KMS-11 (cell line): Measurements from ENCODE around the gene EIF5.

Source experiments
- H2AFZ ChIP-seq: fragments of 200-600 bp; sonication (generic); 2 replicates; pipeline ENCODE4 v1.6.1; 2016; ENCODE audit warnings: antibody characterized with exemption, mixed run types, low read depth
- H3K27ac ChIP-seq: fragments of 200-600 bp; sonication (generic); 2 replicates; pipeline ENCODE4 v1.6.1; 2016; ENCODE audit warnings: mild to moderate bottlenecking, mixed run types
- H3K27me3 ChIP-seq: fragments of 200-600 bp; sonication (generic); 2 replicates; pipeline ENCODE4 v1.6.1; 2017; ENCODE audit warnings: mild to moderate bottlenecking, low read depth, mixed run types, moderate library complexity; ENCODE audit not compliant: insufficient read depth
- H3K36me3 ChIP-seq: fragments of 200-600 bp; sonication (generic); 2 replicates; pipeline ENCODE4 v1.6.1; 2017; ENCODE audit warnings: mild to moderate bottlenecking, mixed run types; ENCODE audit not compliant: insufficient read depth
- H3K4me1 ChIP-seq: fragments of 200-600 bp; sonication (generic); 2 replicates; pipeline ENCODE4 v1.6.1; 2016; ENCODE audit warnings: mild to moderate bottlenecking, low read depth, mixed run types; ENCODE audit not compliant: poor library complexity, severe bottlenecking
- H3K4me2 ChIP-seq: fragments of 200-600 bp; sonication (generic); 2 replicates; pipeline ENCODE4 v1.7.0; 2016; ENCODE audit warnings: mild to moderate bottlenecking, mixed run types
- H3K4me3 ChIP-seq: fragments of 200-600 bp; sonication (generic); IDR thresholded peaks from 2 replicates; pipeline ENCODE4 v1.6.1; 2017; ENCODE audit warnings: low read depth, low read length, mixed read lengths; ENCODE audit not compliant: insufficient read depth
- H3K79me2 ChIP-seq: fragments of 200-600 bp; sonication (generic); 2 replicates; pipeline ENCODE4 v1.6.1; 2016; ENCODE audit warnings: low read depth, mixed run types; ENCODE audit not compliant: insufficient read depth
- H3K9ac ChIP-seq: fragments of 200-600 bp; sonication (generic); 2 replicates; pipeline ENCODE4 v1.6.1; 2016; ENCODE audit warnings: mild to moderate bottlenecking, mixed run types
- H4K20me1 ChIP-seq: fragments of 200-600 bp; sonication (generic); 2 replicates; pipeline ENCODE4 v1.6.1; 2016; ENCODE audit warnings: mild to moderate bottlenecking, mixed run types; ENCODE audit not compliant: insufficient read depth
- TF ChIP-seq, protein P1 (sequence below): fragments of 200-600 bp; sonication (generic); conservative IDR thresholded peaks from 2 replicates; pipeline ENCODE4 v1.6.1; 2017; ENCODE audit warnings: low read depth, mild to moderate bottlenecking, antibody characterized with exemption, low read length, moderate library complexity, mixed read lengths

Gene EIF5

DNA sequence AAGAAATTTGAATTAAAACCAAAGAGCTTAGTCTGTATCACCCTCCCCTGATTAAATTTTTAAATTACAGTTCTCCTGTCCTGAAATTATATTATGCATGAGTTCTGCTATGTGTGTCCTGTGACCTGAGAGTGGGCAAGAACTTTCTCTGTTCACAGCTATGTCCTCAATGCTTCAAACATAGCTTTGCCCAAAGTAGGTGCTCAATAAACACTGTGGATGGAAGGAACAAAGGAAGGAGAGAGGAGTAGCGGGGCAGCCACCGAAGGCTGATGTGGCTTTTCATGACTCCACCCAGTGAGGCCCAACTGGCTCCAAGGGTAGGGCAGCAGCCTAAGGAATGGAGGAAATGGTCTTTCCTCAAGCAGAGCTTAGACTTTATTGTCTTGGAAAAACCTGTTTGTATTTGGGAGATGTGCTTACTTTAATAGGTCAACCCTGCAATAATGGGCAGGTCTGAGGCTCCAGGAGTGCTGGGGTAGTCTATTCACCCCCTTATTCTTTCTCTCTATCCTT, 43.5 kb downstream of the EIF5 start:
- TF ChIP-seq, protein P1, sequence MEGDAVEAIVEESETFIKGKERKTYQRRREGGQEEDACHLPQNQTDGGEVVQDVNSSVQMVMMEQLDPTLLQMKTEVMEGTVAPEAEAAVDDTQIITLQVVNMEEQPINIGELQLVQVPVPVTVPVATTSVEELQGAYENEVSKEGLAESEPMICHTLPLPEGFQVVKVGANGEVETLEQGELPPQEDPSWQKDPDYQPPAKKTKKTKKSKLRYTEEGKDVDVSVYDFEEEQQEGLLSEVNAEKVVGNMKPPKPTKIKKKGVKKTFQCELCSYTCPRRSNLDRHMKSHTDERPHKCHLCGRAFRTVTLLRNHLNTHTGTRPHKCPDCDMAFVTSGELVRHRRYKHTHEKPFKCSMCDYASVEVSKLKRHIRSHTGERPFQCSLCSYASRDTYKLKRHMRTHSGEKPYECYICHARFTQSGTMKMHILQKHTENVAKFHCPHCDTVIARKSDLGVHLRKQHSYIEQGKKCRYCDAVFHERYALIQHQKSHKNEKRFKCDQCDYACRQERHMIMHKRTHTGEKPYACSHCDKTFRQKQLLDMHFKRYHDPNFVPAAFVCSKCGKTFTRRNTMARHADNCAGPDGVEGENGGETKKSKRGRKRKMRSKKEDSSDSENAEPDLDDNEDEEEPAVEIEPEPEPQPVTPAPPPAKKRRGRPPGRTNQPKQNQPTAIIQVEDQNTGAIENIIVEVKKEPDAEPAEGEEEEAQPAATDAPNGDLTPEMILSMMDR: no peak
- Histone ChIP-seq H2AFZ (no peak overlapping the region), H3K36me3 (no peaks in the 10 kb centered on the region)

DNA sequence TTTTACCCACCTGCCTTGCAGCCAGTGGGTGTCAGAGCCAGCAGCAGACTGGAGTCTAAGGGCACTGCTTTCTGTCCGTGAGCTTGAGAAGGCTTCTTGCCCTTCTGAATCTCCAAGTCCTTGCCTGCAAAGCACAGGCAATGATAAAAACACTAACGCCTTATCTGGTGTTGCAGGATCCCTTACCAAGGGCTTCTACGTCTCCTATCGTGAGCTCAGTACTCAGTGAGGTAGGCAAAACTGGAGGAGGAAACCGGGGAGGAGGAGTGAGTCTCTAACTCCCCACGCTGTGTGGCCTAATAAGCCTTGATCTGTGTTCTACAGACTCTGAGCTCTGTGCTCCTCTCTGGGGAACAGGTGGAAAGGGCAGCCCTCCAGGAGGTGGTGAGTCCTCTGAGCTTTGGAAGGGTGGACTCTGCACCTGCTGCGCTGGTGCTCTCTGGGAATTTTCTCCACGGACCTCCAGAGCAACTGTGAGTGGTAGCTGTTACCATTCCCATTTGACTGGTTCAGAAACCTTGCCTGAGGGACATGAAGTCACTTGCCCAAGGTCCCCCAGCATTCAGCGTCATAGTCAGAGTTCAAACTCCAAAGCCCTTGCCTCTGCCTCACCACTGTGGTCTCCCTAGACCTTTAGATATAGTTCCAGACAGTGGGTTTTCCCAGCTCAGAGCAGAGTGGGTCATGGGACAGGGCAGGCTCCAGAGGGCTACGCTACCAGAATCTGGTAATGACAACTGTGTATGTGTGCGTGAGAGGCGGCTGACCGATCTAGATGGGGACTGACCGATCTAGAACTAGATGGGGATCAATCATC, 44.2 kb downstream of the EIF5 start:
- H3K79me2 ChIP-seq: no peaks in the 10 kb centered on the region
- TF ChIP-seq, protein P1: no peak
- no peaks in the 10 kb centered on the region for H4K20me1 ChIP-seq
- H3K27ac ChIP-seq: no peak overlapping the region
- H3K9ac ChIP-seq: no peak overlapping the region
- H3K4me2 ChIP-seq: no peak overlapping the region
- no peaks in the 10 kb centered on the region for H3K36me3 ChIP-seq
- H3K4me1 ChIP-seq: peaks cover 14% of the 10 kb centered on the region
- no peaks in the 10 kb centered on the region for H3K27me3 ChIP-seq
- no peak overlapping the region for H3K4me3 ChIP-seq
- no peak overlapping the region for H2AFZ ChIP-seq

More for the DNA sequence above, 43.5 kb downstream of the EIF5 start:
- Histone ChIP-seq H4K20me1 (no peaks in the 10 kb centered on the region), H3K4me3 (no peak overlapping the region), H3K4me2 (no peak overlapping the region), H3K4me1 (peaks cover 8% of the 10 kb centered on the region), H3K27ac (no peak overlapping the region), H3K9ac (no peak overlapping the region), H3K79me2 (no peaks in the 10 kb centered on the region), H3K27me3 (no peaks in the 10 kb centered on the region)

DNA sequence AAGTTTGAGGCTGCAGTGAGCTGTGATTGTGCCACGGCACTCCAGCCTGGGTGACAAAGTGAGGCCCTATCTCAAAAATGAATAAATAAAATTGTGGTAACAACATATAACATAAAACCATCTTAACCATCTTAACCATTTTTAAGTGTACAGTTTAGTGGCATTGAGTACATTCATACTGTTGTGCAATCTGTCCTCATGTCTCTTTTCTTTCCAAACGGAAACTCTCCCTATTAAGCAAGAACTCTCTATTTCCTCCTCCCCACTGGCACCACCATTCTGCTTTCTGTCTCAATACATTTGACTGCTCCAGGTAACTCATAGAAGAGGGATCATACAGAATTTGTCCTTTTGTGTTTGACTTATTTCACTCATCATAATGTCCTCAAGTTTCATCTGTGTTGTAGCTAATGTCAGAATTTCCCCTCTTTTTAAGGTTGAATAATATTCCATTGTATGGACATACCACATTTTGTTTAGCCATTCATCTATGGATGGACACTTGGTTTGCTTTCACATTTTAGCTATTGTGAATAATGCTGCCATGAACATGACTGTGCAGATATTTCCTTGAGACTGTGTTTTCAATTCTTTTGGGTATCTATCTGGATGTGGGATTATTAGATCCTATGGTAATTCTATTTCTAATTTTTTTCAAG, 46.8 kb downstream of the EIF5 start:
- Histone ChIP-seq H3K9ac (no peak overlapping the region), H3K4me2 (no peak overlapping the region)
- TF ChIP-seq, protein P1: no peak

DNA sequence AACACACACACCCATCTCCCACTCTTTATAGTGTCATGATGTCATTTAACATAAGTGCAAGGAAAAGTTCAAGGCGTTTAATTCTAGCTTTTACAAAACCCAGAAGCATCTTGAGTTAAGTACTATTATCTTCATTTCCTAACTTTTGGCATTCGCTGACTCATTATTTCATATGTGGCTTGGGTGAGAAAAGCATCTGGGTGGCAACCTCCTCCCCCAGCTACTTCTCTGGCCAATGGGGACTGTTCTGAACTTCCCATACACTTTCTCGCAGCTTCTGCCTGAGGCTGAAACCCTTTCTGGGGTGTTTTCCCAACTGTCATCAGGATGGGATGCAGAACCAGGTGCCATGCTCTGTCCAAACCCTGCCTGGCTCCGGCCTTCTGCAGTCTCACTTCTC, 48.3 kb downstream of the EIF5 start:
- H3K4me1 ChIP-seq: peaks cover 27% of the 10 kb centered on the region
- peaks cover 8% of the 10 kb centered on the region for H4K20me1 ChIP-seq
- H3K27ac ChIP-seq: peak overlapping the region; percentile 13; the same call in 1 of the 2 replicates
- H3K27me3 ChIP-seq: no peaks in the 10 kb centered on the region
- peaks cover 21% of the 10 kb centered on the region for H3K79me2 ChIP-seq
- H3K4me2 ChIP-seq: peak overlapping the region; percentile 48; the same call in 1 of the 2 replicates
- H3K36me3 ChIP-seq: no peaks in the 10 kb centered on the region
- peak overlapping the region; percentile 18; the same call in 1 of the 2 replicates for H2AFZ ChIP-seq
- TF ChIP-seq, protein P1: no peak
- no peak overlapping the region for H3K4me3 ChIP-seq
- H3K9ac ChIP-seq: no peak overlapping the region

More for the DNA sequence above, 46.8 kb downstream of the EIF5 start:
- Histone ChIP-seq H3K79me2 (peaks cover 6% of the 10 kb centered on the region; the same call in 1 of the 2 replicates), H2AFZ (no peak overlapping the region), H3K27me3 (no peaks in the 10 kb centered on the region), H3K27ac (no peak overlapping the region), H4K20me1 (no peaks in the 10 kb centered on the region), H3K4me1 (peaks cover 26% of the 10 kb centered on the region), H3K36me3 (no peaks in the 10 kb centered on the region), H3K4me3 (no peak overlapping the region)
